Measurements from ENCODE around the gene KDM4C.

KDM4C gene

GRCh38 chr9:6869081-6869948 lies 111.5 kb downstream of the KDM4C start:
- DNase-seq (ENCODE audit: low read depth in 2 of 2) = no peak

GRCh38 chr9:6870149-6870548 lies 112.4 kb downstream of the KDM4C start:
- no peak for DNase-seq (ENCODE audit: low read depth in 2 of 2)

- DNase-seq (ENCODE audit: low read depth in 2 of 2) = no peak
These were observed 113.1 kb downstream of the KDM4C start for GRCh38 chr9:6870650-6871477.

DNA sequence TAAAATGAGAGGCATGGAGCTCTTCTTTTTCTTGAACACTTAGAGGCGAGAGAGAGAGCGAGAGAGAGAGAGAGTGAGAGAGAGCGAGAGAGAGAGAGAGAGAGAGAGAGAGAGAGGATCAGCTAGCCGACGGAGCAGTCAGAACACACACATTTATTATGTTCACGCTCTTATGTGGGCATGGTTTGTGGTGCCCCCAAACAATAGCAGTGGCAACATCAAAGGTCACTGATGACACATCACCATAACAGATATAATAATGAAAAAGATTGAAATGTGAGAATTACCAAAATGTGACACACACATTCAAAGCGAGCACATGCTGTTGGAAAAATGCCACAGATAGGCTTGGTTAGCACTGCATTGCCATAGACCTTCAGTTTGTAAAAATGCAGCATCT lies 116.1 kb downstream of the KDM4C start:
- DNase-seq (ENCODE audit: low read depth in 2 of 2) = no peak

DNA sequence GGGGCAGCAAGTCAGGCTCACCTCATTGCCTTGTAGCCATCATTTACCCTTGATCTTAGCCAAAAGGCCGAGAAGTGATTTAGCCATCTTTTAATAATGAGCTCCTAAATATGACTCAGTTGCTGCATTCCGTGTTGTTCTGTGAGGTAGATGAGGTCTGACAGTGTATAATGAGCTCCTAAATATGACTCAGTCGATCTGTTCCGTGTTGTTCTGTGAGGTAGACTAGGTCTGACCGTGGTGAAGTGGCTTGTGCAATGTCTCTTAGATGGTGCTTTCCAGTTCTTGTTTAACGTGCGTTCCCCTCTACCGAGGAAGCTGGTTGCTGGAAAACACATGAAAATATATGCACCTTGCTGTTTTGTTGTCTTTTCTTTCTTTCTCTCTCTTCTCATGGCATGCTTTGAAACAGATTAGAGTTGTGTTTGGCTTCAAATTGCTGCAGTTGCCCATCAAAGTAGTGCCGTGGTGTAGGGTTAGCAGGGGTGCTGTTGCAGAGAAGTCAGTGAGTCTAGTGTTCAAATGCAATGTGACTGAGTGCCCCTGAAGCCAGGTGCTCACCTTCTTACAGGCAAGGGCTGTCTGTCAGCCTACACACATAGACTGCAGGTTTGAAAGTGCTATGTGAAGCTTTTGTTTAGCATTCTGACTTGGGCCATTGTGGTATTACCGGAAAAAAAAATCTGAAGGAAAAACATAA lies 118.6 kb downstream of the KDM4C start:
- no peak for DNase-seq (ENCODE audit: low read depth in 2 of 2)

DNA sequence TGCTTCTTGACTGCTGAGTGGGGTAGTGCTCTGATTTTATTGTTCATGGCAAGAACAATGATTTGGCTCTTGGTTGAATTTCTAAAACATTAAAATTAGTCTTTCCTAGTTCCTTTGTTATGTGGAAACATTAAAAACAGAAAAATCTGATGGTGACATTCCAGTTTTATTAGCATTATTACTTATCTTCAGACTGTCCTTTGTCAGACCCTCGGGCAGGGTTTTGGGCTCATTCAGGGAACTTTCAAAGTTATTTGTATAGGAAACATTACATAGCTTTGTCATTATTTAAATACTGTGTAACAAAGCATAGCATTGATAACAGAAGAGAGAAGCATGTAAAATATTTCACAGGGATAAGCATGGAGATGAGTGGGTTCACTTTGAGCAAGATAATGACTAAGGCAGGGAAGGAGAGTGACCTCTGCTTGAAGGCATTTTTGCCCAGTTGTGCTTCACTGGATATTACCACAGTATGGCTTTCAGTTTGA lies 119.9 kb downstream of the KDM4C start:
- no peak for DNase-seq (ENCODE audit: low read depth in 2 of 2)

- DNase-seq (ENCODE audit: low read depth in 2 of 2) = no peak
These were observed 122.9 kb downstream of the KDM4C start for GRCh38 chr9:6880626-6881025.

GRCh38 chr9:6884101-6884500 lies 126.3 kb downstream of the KDM4C start:
- no peak for DNase-seq (ENCODE audit: low read depth in 2 of 2)

GRCh38 chr9:6884990-6885389 lies 127.2 kb downstream of the KDM4C start:
- DNase-seq (ENCODE audit: low read depth in 2 of 2) = no peak

DNA sequence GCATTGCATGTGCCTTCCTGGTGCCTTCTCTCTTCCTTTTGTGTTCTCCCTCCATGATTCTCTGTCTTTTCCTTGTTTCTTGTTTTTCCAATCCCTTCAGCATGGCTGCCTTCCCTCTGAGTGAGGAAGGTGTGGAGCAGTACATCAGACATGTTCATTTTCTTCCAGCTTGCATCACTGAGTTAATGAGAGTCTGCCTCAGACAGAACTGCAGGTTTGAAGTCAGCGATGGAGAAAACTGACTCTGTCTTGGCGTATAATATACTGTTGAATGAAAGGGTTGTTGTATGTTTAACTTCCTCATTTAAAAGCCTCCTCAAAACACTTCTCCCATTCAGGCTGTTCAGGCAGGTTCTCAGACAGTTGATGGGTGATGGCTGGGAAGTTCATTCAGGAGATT lies 129.3 kb downstream of the KDM4C start:
- DNase-seq (ENCODE audit: low read depth in 2 of 2) = no peak

DNA sequence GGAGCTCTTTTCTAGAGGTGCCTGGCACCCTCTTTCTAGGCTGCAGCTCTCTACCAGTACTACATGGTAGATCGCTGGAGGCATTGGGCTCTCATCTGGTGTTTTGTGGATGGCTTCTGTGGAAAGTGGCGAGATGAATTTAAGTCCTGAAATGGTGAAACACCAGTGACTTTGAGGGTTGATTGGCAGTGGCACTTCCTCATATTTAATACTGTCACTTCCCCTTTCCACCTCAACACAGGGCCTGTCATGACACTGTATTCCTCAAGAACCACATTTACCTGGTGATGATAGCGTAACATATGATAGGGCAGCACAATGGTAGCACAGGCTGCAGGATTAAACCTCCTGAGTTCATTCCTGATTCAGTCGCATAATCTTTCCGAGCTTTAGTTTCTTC lies 132.1 kb downstream of the KDM4C start:
- DNase-seq (ENCODE audit: low read depth in 2 of 2) = no peak

DNA sequence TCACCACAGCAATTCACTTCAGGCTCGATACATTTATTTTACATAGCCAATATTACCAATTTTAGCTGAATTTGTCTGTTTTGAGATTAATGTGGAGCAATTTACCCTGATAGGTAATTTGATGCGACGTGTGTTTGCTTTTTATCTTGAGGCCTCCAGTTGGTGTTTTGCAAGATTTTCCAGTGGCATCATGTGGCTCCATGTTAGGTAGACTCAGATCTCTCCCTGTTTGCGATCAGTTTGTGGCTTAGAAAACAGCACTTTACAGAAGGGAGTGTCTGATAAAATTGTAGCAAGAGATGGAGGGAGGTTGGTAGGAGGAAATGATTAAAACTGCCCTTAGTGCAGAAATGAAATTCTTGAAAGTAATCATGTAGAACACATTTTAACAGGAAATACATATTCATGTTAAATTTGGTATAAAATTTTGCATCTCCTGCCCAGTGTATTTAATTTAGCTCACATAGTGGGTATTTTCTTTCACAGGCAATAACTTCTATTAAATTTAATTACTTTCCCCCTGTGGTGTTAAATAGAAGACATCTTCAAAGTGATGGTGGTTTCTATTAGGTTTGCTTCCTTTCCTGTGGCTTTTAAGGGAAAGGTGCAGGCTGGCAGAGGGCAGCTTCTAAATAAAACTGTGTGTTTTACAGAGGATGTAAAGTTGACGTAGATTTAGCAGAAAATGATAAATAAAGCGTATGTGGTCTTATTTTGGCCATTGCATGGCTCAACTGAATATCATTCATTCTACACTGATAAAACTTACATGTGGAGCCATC lies 135.8 kb downstream of the KDM4C start:
- no peak for DNase-seq (ENCODE audit: low read depth in 2 of 2)

GRCh38 chr9:6894135-6894534 lies 136.4 kb downstream of the KDM4C start:
- no peak for DNase-seq (ENCODE audit: low read depth in 2 of 2)

DNA sequence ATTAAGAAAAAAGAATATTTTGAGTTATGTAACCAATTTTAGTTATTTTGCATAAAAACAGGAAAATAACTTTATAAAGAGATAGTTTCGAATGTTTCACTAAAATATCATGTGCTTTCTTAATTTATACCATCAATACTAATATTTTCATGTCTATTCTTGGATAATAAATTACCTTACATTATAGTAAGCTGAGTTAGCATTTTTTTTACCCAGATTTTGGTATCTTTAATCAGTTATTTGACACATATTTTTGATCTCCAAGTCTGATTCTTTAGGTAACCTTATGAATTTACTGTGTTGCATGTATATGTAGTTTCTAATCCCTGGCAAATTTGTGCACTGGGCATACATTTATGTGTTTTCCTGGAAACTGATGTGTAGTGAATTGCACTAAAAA lies 138.0 kb downstream of the KDM4C start:
- no peak for DNase-seq (ENCODE audit: low read depth in 2 of 2)

GRCh38 chr9:6896562-6896961 lies 138.8 kb downstream of the KDM4C start:
- DNase-seq (ENCODE audit: low read depth in 2 of 2) = no peak

- no peak for DNase-seq (ENCODE audit: low read depth in 2 of 2)
These were observed 139.5 kb downstream of the KDM4C start for GRCh38 chr9:6897207-6897822.

GRCh38 chr9:6897898-6898302 lies 140.1 kb downstream of the KDM4C start:
- DNase-seq (ENCODE audit: low read depth in 2 of 2) = no peak

- DNase-seq (ENCODE audit: low read depth in 2 of 2) = no peak
These were observed 141.5 kb downstream of the KDM4C start for GRCh38 chr9:6899274-6899673.

DNA sequence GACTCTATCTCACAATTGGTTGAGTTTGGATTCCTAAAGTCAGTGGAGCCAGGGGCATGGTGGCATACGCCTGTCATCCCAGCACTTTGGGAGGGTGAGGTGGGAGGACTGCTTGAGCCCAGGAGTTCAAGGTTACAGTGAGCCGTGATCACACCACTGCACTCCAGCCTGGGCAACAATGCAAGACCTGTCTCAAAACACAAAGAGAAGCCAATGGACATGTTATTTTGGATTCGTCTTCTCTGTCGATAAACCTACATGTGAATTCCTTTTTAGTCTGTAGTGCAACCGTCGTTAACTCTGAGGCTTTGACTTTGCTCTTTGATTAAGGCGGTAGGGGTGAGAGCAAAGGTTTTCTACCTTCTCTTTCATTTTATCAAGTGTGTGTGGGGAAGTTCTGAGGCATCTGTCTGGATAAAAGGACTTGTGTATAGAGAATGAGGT lies 142.7 kb downstream of the KDM4C start:
- DNase-seq (ENCODE audit: low read depth in 2 of 2) = no peak

- no peak for DNase-seq (ENCODE audit: low read depth in 2 of 2)
These were observed 143.4 kb downstream of the KDM4C start for GRCh38 chr9:6901180-6901579.

- no peak for DNase-seq (ENCODE audit: low read depth in 2 of 2)
These were observed 144.7 kb downstream of the KDM4C start for GRCh38 chr9:6902423-6902822.
